Adrenal gland (tissue), 12 donors: ENCODE measurements around the gene ARHGAP12. TPM values are rescaled to one million over a fixed set of nuclear protein-coding genes. Genes with fewer than 3 reads are reported as not detected.

Experiments used
- DNase-seq, 7 donors: peaks; one replicate each; pipeline ENCODE4 v3.0.0-alpha.2; 2019 to 2020
- H3K27ac ChIP-seq, 5 donors: fragments of 200-600 bp; sonication (generic) in 4 of 5; 1 replicate in 3 of 5; 2 replicates in 2 of 5; pipeline versions ENCODE4 v1.5.1 to v1.8.0; 2016 to 2020; ENCODE audit warnings: mild to moderate bottlenecking in 1 of 5
- H3K27me3 ChIP-seq: fragments of 200-600 bp; 2 replicates; pipeline ENCODE4 v1.8.0; 2021
- H3K36me3 ChIP-seq, 2 donors: fragments of 200-600 bp; replicated peaks in 1 of 2; 1 replicate in 1 of 2; 2 replicates in 1 of 2; pipeline versions ENCODE4 v1.5.1 to v1.8.0; 2018 to 2022
- H3K4me1 ChIP-seq, 2 donors: fragments of 200-600 bp; replicated peaks in 1 of 2; 1 replicate in 1 of 2; 2 replicates in 1 of 2; pipeline versions ENCODE4 v1.5.1 to v1.8.0; 2018 to 2021
- H3K4me3 ChIP-seq, 4 donors: fragments of 200-600 bp; sonication (generic) in 3 of 4; one replicate each; pipeline ENCODE4 v1.5.1; 2016 to 2018
- H3K9me3 ChIP-seq, 3 donors: fragments of 200-600 bp; sonication (generic) in 1 of 3; replicated peaks in 1 of 3; 1 replicate in 2 of 3; 2 replicates in 1 of 3; pipeline versions ENCODE4 v1.5.1 to v1.8.0; 2016 to 2021
- CTCF ChIP-seq, 6 experiments: fragments of 450-650 bp in 4 of 6; fragments of 200-600 bp in 2 of 6; sonication (generic) in 1 of 6; IDR thresholded peaks; 1 replicate in 5 of 6; 2 replicates in 1 of 6; pipeline versions ENCODE4 v1.5.1 to v1.8.0; 2016 to 2021; ENCODE audit warnings: antibody characterized with exemption in 6 of 6, mild to moderate bottlenecking in 2 of 6, moderate library complexity in 1 of 6
- POLR2A ChIP-seq, 2 donors: fragments of 450-650 bp; IDR thresholded peaks; one replicate each; pipeline ENCODE4 v1.6.1; 2017; ENCODE audit warnings: antibody characterized with exemption in 2 of 2, mild to moderate bottlenecking in 2 of 2, moderate library complexity in 1 of 2
- WGBS, 4 donors: extraction: QIAGEN DNeasy Blood & Tissue Kit in 2 of 4; methylation state at CpG; one replicate each; pipeline versions ENCODE4 v1.1.5 to v1.1.7; 2013 to 2017; 5-methylcytosine and 5-hydroxymethylcytosine counted together
- intact Hi-C, 2 donors: fragments of 100-400 bp; cut with DNase I; formaldehyde crosslinking; loops; one replicate each; pipeline versions ENCODE4 v1.14.1 to v1.15.0; 2022 to 2023
- polyA plus RNA-seq, 3 donors: library from polyadenylated mRNA; stranded (reverse); fragments of 200-250 nt in 2 of 3; fragments of 350-450 nt in 1 of 3; fragmentation: Illumina TruSeq in 1 of 3; extraction: RNeasy Lipid Tissue Mini Kit (QIAGEN cat#74804) in 1 of 3; gene quantifications; one replicate each; pipeline ENCODE4 v1.2.3, GENCODE V29; 2013 to 2014
- total RNA-seq, 9 donors: library from RNA; depleted of rRNA in 4 of 9; stranded (reverse); fragments of >200 nt in 4 of 9; fragments of 120-200 nt in 1 of 9; fragmentation: NEBNext Ultra II Directional in 1 of 9; extraction: Animal tissue kit (Norgen Biotek cat#: 25700) in 1 of 9; gene quantifications; one replicate each; pipeline versions ENCODE4 v1.1.0 to v1.2.4, GENCODE V29; 2013 to 2023
- donor health status: healthy with polysubstance abuse.
- donor health status: Bipolar disorder and iron deficiency.
- donor health status: DM: yes; HTN: yes; CAD: no.
- donor health status: DM: no; HTN: no; CAD: no.
- donor health status: DM: no; HTN: no; CAD: no.
- donor health status: DM: yes; HTN: yes; CAD: no.

The ARHGAP12 gene
- total and polyA plus RNA-seq, 12 donors: 26.7 to 88.6 (median 38.1) TPM

GRCh38 chr10:31947144-31947926 lies 18.7 kb upstream of the ARHGAP12 start:
- Histone ChIP-seq H3K4me1 (peaks cover 14 to 33% of the 10 kb centered on the region in 2 donors), H3K9me3 (no peaks in the 10 kb centered on the region), H3K4me3 (peak overlapping the region in 1 of 4 donors; percentile 2), H3K27ac (no peak overlapping the region), H3K36me3 (no peaks in the 10 kb centered on the region), H3K27me3 (no peaks in the 10 kb centered on the region)
- intact Hi-C loops: loop anchor here in 1 of 2 donors (5.0 kb wide), 1 partner anchor 85 kb away; no protein-coding TSS in a partner anchor
- TF ChIP-seq POLR2A (IDR thresholded peaks at IDR 0.05) (no peak), CTCF (IDR thresholded peaks at IDR 0.05) (peak in 5 of 6 experiments; percentile 50 to 71 (median 57))
- 46 to 53% (median 51%) methylated on average over 7 of the region's 7 CpGs for WGBS, 4 donors
- peak in 1 of 7 donors; percentile 25 for DNase-seq

GRCh38 chr10:31945392-31945791 lies 16.8 kb upstream of the ARHGAP12 start:
- DNase-seq: no peak
- TF ChIP-seq POLR2A (IDR thresholded peaks at IDR 0.05) (no peak), CTCF (IDR thresholded peaks at IDR 0.05) (no peak)
- Histone ChIP-seq H3K4me1 (peaks cover 23 to 40% of the 10 kb centered on the region in 2 donors), H3K4me3 (no peak overlapping the region), H3K27me3 (no peaks in the 10 kb centered on the region), H3K27ac (no peak overlapping the region), H3K36me3 (no peaks in the 10 kb centered on the region), H3K9me3 (no peaks in the 10 kb centered on the region)
- intact Hi-C loops: loop anchor here in 1 of 2 donors (5.0 kb wide), 1 partner anchor 83 kb away; no protein-coding TSS in a partner anchor
- 70 to 96% (median 78%) methylated on average over 1 of the region's 1 CpG for WGBS, 4 donors

GRCh38 chr10:31944071-31944433 lies 15.4 kb upstream of the ARHGAP12 start:
- no peak for DNase-seq
- H3K4me1 ChIP-seq: peaks cover 23 to 47% of the 10 kb centered on the region in 2 donors
- H3K4me3 ChIP-seq: no peak overlapping the region
- intact Hi-C loops: no loop called here
- no peaks in the 10 kb centered on the region for H3K9me3 ChIP-seq
- H3K36me3 ChIP-seq: no peaks in the 10 kb centered on the region
- 71 to 84% (median 75%) methylated on average over 3 of the region's 3 CpGs for WGBS, 4 donors
- H3K27ac ChIP-seq: peak overlapping the region in 1 of 5 donors; percentile 1
- no peaks in the 10 kb centered on the region for H3K27me3 ChIP-seq
- no peak for TF ChIP-seq POLR2A (IDR thresholded peaks at IDR 0.05)

DNA sequence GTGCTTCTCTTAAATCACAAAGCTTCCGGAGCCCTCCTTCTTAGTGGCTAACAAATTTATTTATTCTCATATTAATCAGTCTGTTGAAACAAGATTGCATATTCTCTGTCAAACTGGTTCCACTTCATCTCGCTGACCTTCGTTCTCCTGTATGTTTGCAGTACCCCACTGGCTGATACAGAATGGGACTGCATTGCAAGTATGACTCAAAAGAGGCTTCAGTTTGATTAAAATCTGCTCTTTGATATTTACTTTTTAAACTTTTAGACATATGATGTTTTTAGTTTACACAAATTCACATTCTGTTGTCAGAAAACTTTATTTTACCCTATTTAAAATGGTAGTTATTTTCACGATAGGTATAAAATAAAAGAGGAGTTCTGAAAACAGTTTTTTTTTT lies 14.3 kb upstream of the ARHGAP12 start:
- Histone ChIP-seq H3K4me3 (no peak overlapping the region), H3K27me3 (no peaks in the 10 kb centered on the region), H3K27ac (no peak overlapping the region), H3K9me3 (no peaks in the 10 kb centered on the region), H3K36me3 (no peaks in the 10 kb centered on the region), H3K4me1 (peaks cover 23 to 46% of the 10 kb centered on the region in 2 donors)
- intact Hi-C loops: no loop called here
- DNase-seq: peak in 1 of 7 donors; percentile 31
- no peak for TF ChIP-seq POLR2A (IDR thresholded peaks at IDR 0.05)
- TF ChIP-seq CTCF (IDR thresholded peaks at IDR 0.05): no peak
- 56 to 62% (median 58%) methylated on average over 4 of the region's 4 CpGs for WGBS, 4 donors
